MM.1S (cell line): ENCODE results near the gene FCRL6.

Experiments
- EZH2 ChIP-seq: fragments of 300-600 bp; sonication (generic); optimal IDR thresholded peaks from 2 replicates; pipeline ENCODE3; 2017; ENCODE audit warnings: low read depth, mild to moderate bottlenecking, antibody characterized with exemption, low read length, mixed read lengths
- TF ChIP-seq, protein P1 (sequence below): fragments of 300-600 bp; sonication (generic); IDR thresholded peaks from 2 replicates; pipeline ENCODE4 v1.5.1; 2016; ENCODE audit warnings: antibody characterized with exemption, low read length, mixed read lengths

DNA sequence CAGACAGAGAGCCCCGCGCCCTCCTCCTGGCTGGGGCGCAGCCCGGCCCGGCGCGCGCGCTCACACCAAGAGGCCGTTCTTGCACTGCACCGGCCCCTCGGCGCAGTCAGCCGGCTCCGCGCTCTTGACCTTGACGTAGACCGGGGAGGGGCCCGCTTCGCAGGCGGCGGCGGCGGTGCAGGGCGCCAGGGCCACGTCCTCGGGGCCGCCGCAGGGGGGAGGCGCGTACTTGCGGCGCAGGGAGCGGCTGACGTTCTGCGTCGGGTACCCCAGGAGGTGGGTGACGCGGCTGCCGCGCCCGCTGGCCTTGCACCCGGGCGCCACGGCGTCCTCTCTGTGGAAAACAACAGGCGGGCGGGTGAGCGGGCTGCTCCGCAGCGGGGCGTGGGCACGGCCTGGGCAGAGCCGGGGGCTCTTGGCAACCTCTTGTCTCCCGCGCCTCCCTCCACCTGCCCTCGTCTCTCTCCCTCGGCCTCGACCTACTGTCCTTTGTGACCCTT is 52.6 kb downstream of the FCRL6 start:
- TF ChIP-seq, protein P1, sequence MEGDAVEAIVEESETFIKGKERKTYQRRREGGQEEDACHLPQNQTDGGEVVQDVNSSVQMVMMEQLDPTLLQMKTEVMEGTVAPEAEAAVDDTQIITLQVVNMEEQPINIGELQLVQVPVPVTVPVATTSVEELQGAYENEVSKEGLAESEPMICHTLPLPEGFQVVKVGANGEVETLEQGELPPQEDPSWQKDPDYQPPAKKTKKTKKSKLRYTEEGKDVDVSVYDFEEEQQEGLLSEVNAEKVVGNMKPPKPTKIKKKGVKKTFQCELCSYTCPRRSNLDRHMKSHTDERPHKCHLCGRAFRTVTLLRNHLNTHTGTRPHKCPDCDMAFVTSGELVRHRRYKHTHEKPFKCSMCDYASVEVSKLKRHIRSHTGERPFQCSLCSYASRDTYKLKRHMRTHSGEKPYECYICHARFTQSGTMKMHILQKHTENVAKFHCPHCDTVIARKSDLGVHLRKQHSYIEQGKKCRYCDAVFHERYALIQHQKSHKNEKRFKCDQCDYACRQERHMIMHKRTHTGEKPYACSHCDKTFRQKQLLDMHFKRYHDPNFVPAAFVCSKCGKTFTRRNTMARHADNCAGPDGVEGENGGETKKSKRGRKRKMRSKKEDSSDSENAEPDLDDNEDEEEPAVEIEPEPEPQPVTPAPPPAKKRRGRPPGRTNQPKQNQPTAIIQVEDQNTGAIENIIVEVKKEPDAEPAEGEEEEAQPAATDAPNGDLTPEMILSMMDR, result no peak; the same call in 1 of the 2 replicates
- no peak for TF ChIP-seq EZH2
